ENCODE results near the gene NUP42.

NUP42 gene

GRCh38 chr7:23230641-23231101 lies 48.8 kb downstream of the NUP42 start (continued):
- TF ChIP-seq ZBTB26 (tag by site-specific recombination; optimal IDR thresholded peaks at IDR 0.05): no peak
- TF ChIP-seq ZNF391 (tag by site-specific recombination; IDR thresholded peaks at IDR 0.05; ENCODE audit: borderline replicate concordance, low read depth): no peak
- no peak for TF ChIP-seq ZNF26 (tag by site-specific recombination; IDR thresholded peaks at IDR 0.05)
- no peak for TF ChIP-seq ZNF10 (tag by site-specific recombination; IDR thresholded peaks at IDR 0.05)
- no peak for TF ChIP-seq SP7 (tag by site-specific recombination; IDR thresholded peaks at IDR 0.05)
- TF ChIP-seq, protein P1, sequence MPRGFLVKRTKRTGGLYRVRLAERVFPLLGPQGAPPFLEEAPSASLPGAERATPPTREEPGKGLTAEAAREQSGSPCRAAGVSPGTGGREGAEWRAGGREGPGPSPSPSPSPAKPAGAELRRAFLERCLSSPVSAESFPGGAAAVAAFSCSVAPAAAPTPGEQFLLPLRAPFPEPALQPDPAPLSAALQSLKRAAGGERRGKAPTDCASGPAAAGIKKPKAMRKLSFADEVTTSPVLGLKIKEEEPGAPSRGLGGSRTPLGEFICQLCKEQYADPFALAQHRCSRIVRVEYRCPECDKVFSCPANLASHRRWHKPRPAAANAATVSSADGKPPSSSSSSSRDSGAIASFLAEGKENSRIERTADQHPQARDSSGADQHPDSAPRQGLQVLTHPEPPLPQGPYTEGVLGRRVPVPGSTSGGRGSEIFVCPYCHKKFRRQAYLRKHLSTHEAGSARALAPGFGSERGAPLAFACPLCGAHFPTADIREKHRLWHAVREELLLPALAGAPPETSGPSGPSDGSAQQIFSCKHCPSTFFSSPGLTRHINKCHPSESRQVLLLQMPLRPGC (tag by site-specific recombination; IDR thresholded peaks at IDR 0.05): no peak
- TF ChIP-seq ZNF768 (tag by site-specific recombination; IDR thresholded peaks at IDR 0.05): no peak

DNA sequence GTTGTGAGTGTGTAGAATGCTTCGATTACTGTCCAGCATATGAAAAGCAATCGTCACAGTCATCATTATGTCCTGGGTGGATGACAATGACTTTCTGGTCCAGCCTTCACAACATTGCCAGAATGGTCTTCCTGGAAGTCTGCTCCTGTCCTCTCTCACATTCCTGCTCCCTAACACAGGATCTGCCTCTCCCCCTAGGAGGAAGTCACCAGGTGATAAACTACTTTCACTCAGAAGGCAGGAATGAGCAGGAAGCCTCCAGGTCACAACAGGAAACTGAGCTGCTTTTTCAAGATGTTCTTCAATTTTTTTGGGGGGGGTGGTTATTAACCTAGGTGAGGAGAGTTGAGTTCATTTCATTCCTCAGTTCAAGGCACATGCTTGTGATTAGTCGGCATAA lies 51.1 kb downstream of the NUP42 start:
- Histone ChIP-seq H3K27ac (ENCODE audit: extremely low read depth, low read depth, low read length) (no peak overlapping the region), H3K4me1 (ENCODE audit: control insufficient read depth, insufficient read depth, low read length) (0 out of 2 replicates have a peak, but pooled peaks cover 2% of the 10 kb centered on the region), H3K36me3 (ENCODE audit: control insufficient read depth in 2 of 2, insufficient read depth in 1 of 2, low read length in 2 of 2) (no peaks in the 10 kb centered on the region), H3K9me3 (ENCODE audit: control insufficient read depth, insufficient read depth, low read depth, low read length) (no peaks in the 10 kb centered on the region), H3K4me3 (ENCODE audit: low read depth, low read length) (no peak overlapping the region)
- ChIA-PET CTCF (interaction anchor here (0.9 to 1.2 kb wide), 2 partner anchors 10 to 27 kb away, joined by 3 read pairs; no protein-coding TSS in a partner anchor), POLR2A (no interaction called here)
- TF ChIP-seq, protein P2, sequence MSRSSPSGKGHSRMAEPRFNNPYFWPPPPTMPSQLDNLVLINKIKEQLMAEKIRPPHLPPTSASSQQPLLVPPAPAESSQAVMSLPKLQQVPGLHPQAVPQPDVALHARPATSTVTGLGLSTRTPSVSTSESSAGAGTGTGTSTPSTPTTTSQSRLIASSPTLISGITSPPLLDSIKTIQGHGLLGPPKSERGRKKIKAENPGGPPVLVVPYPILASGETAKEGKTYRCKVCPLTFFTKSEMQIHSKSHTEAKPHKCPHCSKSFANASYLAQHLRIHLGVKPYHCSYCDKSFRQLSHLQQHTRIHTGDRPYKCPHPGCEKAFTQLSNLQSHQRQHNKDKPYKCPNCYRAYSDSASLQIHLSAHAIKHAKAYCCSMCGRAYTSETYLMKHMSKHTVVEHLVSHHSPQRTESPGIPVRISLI (tag by site-specific recombination; IDR thresholded peaks at IDR 0.05): no peak
- no peak for TF ChIP-seq ZFP69B (tag by site-specific recombination; IDR thresholded peaks at IDR 0.05)
- TF ChIP-seq OSR2 (tag by site-specific recombination; IDR thresholded peaks at IDR 0.05): no peak
- no peak for TF ChIP-seq ZNF76 (tag by site-specific recombination; IDR thresholded peaks at IDR 0.05; ENCODE audit: borderline replicate concordance, low read depth)
- no peak for TF ChIP-seq ZNF157 (tag by site-specific recombination; IDR thresholded peaks at IDR 0.05)
- TF ChIP-seq ZNF677 (tag by site-specific recombination; IDR thresholded peaks at IDR 0.05): no peak
- TF ChIP-seq ZNF280D (tag by site-specific recombination; IDR thresholded peaks at IDR 0.05): no peak
- TF ChIP-seq ZNF114 (tag by site-specific recombination; IDR thresholded peaks at IDR 0.05): no peak
- no peak for TF ChIP-seq ZNF341 (tag by site-specific recombination; IDR thresholded peaks at IDR 0.05; ENCODE audit: low read depth)
- TF ChIP-seq HIC1 (tag by site-specific recombination; IDR thresholded peaks at IDR 0.05): no peak
- TF ChIP-seq HOXC10 (CRISPR knock-in tag; IDR thresholded peaks at IDR 0.05): no peak
- TF ChIP-seq SP7 (tag by site-specific recombination; IDR thresholded peaks at IDR 0.05): no peak
- no peak for TF ChIP-seq ZNF26 (tag by site-specific recombination; IDR thresholded peaks at IDR 0.05)

Measured in HEK293 (cell line).